Activated CD4-positive, alpha-beta T cell treated with anti-CD3 and anti-CD28 coated beads for 24 hours (primary cell): ENCODE results near the gene KLK14.

ENCODE experiments used
- DNase-seq, 2 donors: peaks; one replicate each; pipeline ENCODE4 v3.0.0-alpha.2; 2020; ENCODE audit warnings: low read depth in 2 of 2

Gene KLK14

GRCh38 chr19:51082611-51083010 is at the start of gene KLK14:
Gene KLK14, minus strand, starts transcription at chr19:51082887. Its CDS starts 273 bp downstream, at chr19:51082614.
- DNase-seq: no peak

GRCh38 chr19:51131780-51132680 is 49.3 kb upstream of the KLK14 start:
- DNase-seq: no peak

- no peak for DNase-seq
These were observed 47.0 kb upstream of the KLK14 start for GRCh38 chr19:51129716-51130115.

GRCh38 chr19:51128227-51128626 is 45.5 kb upstream of the KLK14 start:
- DNase-seq: no peak

GRCh38 chr19:51127755-51128154 is 45.1 kb upstream of the KLK14 start:
- DNase-seq: no peak

DNA sequence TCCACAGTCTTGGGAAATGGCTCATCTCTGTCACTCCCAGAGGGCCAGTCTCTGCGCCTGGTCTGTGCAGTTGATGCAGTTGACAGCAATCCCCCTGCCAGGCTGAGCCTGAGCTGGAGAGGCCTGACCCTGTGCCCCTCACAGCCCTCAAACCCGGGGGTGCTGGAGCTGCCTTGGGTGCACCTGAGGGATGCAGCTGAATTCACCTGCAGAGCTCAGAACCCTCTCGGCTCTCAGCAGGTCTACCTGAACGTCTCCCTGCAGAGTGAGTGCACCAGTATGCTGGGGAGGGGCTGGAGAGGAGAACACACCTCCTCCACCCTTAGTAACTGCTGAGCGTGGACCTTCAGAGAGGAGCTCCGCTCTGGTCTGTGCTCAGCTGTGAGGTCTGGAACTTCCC is 44.3 kb upstream of the KLK14 start:
- DNase-seq: no peak

GRCh38 chr19:51125421-51126075 is 42.9 kb upstream of the KLK14 start:
- no peak for DNase-seq

DNA sequence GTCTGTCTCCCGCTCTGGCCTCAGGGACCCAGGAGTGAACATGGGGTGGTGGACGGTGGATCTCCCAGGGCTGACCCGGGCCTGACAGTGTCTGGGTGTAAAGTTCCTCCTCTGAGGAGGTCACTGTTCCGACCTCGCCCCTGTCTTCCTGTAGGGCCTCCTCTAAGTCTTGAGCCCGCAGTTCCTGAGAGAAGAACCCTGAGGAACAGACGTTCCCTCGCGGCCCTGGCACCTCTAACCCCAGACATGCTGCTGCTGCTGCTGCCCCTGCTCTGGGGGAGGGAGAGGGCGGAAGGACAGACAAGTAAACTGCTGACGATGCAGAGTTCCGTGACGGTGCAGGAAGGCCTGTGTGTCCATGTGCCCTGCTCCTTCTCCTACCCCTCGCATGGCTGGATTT is 42.0 kb upstream of the KLK14 start, which contains the start of gene SIGLEC9:
Gene SIGLEC9, plus strand, starts transcription at position 178 of the 400 bp plus-strand sequence. Its CDS starts 69 bp downstream, at position 247.
- DNase-seq: no peak

- DNase-seq: no peak
These were observed 41.5 kb upstream of the KLK14 start for GRCh38 chr19:51124216-51124615.

- DNase-seq: no peak
These were observed 41.1 kb upstream of the KLK14 start for GRCh38 chr19:51123802-51124201.

GRCh38 chr19:51123381-51123800 is 40.7 kb upstream of the KLK14 start:
- DNase-seq: no peak

- DNase-seq: no peak
These were observed 39.7 kb upstream of the KLK14 start for GRCh38 chr19:51122112-51122981.

GRCh38 chr19:51121257-51121656 is 38.6 kb upstream of the KLK14 start:
- DNase-seq: no peak

DNA sequence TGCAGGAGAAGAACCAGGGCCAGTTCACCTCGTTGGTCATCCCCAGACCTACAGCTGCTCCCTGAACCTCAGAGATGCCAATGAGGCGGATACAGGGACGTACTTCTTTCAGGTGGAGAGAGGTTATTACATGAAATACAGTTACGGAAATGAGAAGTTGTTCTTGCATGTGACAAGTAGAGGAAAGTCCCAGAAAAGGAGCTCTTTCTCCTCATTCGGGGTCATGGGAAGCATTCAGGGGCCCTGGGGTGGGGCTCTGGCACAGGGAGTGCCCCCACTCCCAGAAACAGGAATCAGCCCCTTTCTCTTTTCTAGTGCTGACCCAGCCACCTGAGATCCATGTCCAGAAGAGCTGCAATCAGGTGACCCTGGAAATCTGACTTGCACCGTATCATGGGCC is 37.5 kb upstream of the KLK14 start:
- no peak for DNase-seq

GRCh38 chr19:51119611-51120010 is 36.9 kb upstream of the KLK14 start:
- no peak for DNase-seq

DNA sequence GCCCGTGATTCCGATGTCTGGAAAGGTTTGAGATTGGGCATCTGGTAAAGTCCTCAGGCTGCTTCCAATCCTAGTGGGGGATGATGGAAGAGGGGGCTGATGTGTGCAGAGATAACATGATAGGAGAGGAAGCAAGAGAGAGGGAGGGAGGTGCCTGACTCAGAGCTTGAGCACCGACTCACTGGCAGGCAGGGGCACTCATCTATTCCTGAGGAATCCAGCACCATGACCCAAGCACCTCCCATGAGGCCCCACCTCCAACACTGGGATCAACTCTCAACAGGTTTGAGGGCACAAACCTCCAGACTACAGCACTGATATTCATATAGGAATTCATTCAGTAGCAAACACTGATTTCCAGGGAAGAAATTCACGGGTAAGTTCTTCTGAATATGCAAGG is 36.4 kb upstream of the KLK14 start:
- DNase-seq: no peak

GRCh38 chr19:51116736-51117286 is 34.1 kb upstream of the KLK14 start:
- no peak for DNase-seq

- no peak for DNase-seq
These were observed 31.5 kb upstream of the KLK14 start for GRCh38 chr19:51114087-51114729.

- DNase-seq: no peak
These were observed 28.9 kb upstream of the KLK14 start for GRCh38 chr19:51111606-51112005.

- DNase-seq: no peak
These were observed 27.9 kb upstream of the KLK14 start for GRCh38 chr19:51110666-51110971.

- no peak for DNase-seq
These were observed 26.1 kb upstream of the KLK14 start for GRCh38 chr19:51108805-51109146.
